ENCODE data around the gene UXT. TPM values are rescaled to one million over a fixed set of nuclear protein-coding genes. Genes with fewer than 3 reads are reported as not detected.
A peak's percentile ranks its signal among the peaks of the same experiment; 100 is the strongest.

UXT gene
- polyA plus RNA-seq, 1 experiment: 76.9 TPM

- no peaks in the 10 kb centered on the region for H3K27me3 ChIP-seq (ENCODE audit: control insufficient read depth, insufficient read depth, low read length)
- ChIA-PET POLR2A (no interaction called here), CTCF (no interaction called here)
- peak overlapping the region; percentile 39 for H3K4me3 ChIP-seq (ENCODE audit: low read depth, low read length)
- TF ChIP-seq, protein P1, sequence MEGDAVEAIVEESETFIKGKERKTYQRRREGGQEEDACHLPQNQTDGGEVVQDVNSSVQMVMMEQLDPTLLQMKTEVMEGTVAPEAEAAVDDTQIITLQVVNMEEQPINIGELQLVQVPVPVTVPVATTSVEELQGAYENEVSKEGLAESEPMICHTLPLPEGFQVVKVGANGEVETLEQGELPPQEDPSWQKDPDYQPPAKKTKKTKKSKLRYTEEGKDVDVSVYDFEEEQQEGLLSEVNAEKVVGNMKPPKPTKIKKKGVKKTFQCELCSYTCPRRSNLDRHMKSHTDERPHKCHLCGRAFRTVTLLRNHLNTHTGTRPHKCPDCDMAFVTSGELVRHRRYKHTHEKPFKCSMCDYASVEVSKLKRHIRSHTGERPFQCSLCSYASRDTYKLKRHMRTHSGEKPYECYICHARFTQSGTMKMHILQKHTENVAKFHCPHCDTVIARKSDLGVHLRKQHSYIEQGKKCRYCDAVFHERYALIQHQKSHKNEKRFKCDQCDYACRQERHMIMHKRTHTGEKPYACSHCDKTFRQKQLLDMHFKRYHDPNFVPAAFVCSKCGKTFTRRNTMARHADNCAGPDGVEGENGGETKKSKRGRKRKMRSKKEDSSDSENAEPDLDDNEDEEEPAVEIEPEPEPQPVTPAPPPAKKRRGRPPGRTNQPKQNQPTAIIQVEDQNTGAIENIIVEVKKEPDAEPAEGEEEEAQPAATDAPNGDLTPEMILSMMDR (IDR thresholded peaks at IDR 0.05; ENCODE audit: insufficient read depth, low read depth, low read length): no peak
- H3K36me3 ChIP-seq (ENCODE audit: control insufficient read depth, insufficient read depth, low read length): no peaks in the 10 kb centered on the region
- no peak for DNase-seq (ENCODE audit: low read depth)
Observed at GRCh38 chrX:47623540-47624027, 35.4 kb downstream of the UXT start.

DNA sequence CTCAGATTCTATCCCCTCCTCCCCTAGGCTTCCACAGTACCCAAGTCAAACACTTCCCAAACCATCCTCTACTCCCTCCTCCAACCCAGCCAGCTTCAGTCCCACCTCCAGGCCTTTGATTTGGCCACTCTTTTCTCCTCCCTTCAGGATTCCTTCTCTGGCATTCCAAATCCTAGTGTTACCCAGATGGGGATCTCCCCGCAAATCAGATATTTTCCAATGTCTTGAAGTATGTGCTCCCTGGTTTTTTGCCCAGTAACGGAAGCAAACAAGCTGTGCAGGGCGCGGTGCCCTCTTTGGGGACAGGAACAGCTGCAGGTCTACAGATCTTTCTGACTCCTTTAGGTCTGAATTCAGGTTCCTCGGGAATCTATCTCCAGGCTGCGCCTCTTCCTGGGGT is 37.1 kb downstream of the UXT start:
- POLR2A ChIA-PET: no interaction called here
- no peaks in the 10 kb centered on the region for H3K36me3 ChIP-seq (ENCODE audit: control insufficient read depth, insufficient read depth, low read length)
- H3K27me3 ChIP-seq (ENCODE audit: control insufficient read depth, insufficient read depth, low read length): 0 out of 2 replicates have a peak, but pooled peaks cover 3% of the 10 kb centered on the region
- no peak for DNase-seq (ENCODE audit: low read depth)
- no peak overlapping the region for H3K4me3 ChIP-seq (ENCODE audit: low read depth, low read length)
- TF ChIP-seq, protein P1 (IDR thresholded peaks at IDR 0.05; ENCODE audit: insufficient read depth, low read depth, low read length): no peak
- CTCF ChIA-PET: no interaction called here

GRCh38 chrX:47620303-47620685 is 38.7 kb downstream of the UXT start:
- Histone ChIP-seq H3K36me3 (ENCODE audit: control insufficient read depth, insufficient read depth, low read length) (no peaks in the 10 kb centered on the region), H3K4me3 (ENCODE audit: low read depth, low read length) (no peak overlapping the region), H3K27me3 (ENCODE audit: control insufficient read depth, insufficient read depth, low read length) (0 out of 2 replicates have a peak, but pooled peaks cover 3% of the 10 kb centered on the region)
- ChIA-PET POLR2A (no interaction called here), CTCF (no interaction called here)
- no peak for DNase-seq (ENCODE audit: low read depth)
- TF ChIP-seq, protein P1 (IDR thresholded peaks at IDR 0.05; ENCODE audit: insufficient read depth, low read depth, low read length): no peak

- Histone ChIP-seq H3K27me3 (ENCODE audit: control insufficient read depth, insufficient read depth, low read length) (0 out of 2 replicates have a peak, but pooled peaks cover 3% of the 10 kb centered on the region), H3K36me3 (ENCODE audit: control insufficient read depth, insufficient read depth, low read length) (no peaks in the 10 kb centered on the region), H3K4me3 (ENCODE audit: low read depth, low read length) (peak within 1 kb of the TSS; percentile 32)
- no peak for DNase-seq (ENCODE audit: low read depth)
- ChIA-PET CTCF (no interaction called here), POLR2A (no interaction called here)
- TF ChIP-seq, protein P1 (IDR thresholded peaks at IDR 0.05; ENCODE audit: insufficient read depth, low read depth, low read length): no peak
Observed at GRCh38 chrX:47619486-47620302, 39.3 kb downstream of the UXT start, which contains the start of gene SYN1. SYN1 (minus strand) TSS chrX:47619857; CDS start chrX:47619728, 129 bp downstream.

DNA sequence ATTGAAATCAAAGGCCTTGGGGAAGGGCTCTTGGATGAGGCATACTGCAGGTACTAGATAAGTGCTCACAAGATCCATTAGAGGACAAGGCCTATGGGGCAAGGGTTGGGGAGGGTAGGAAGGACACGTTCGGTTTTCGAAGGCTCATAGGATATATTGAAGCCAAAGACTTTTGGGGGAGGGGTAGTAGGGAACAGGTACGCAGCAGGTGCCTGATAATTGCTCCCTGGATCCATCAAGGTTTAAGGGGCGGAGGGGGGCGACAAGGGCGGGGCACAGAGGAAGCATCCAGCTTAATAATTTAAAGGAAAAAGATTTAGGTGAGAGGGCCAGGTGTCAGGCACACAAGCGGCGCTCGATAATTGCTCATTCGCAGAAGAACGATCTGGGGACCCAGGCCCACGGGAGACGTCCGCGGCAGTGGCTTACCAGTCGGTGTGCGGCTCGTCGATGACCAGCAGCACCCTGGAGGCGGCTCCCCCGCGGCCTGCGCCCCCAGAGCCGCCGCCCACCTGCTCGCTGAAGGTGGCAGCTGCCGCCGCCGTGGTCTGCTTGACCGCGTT is 40.0 kb downstream of the UXT start:
- no peak for DNase-seq (ENCODE audit: low read depth)
- no peak overlapping the region for H3K4me3 ChIP-seq (ENCODE audit: low read depth, low read length)
- CTCF ChIA-PET: no interaction called here
- H3K36me3 ChIP-seq (ENCODE audit: control insufficient read depth, insufficient read depth, low read length): no peaks in the 10 kb centered on the region
- TF ChIP-seq, protein P1 (IDR thresholded peaks at IDR 0.05; ENCODE audit: insufficient read depth, low read depth, low read length): no peak
- POLR2A ChIA-PET: no interaction called here
- H3K27me3 ChIP-seq (ENCODE audit: control insufficient read depth, insufficient read depth, low read length): 0 out of 2 replicates have a peak, but pooled peaks cover 3% of the 10 kb centered on the region

All from BJ (cell line).